A673 (cell line): ENCODE results near the gene LGALS3BP. TPM values are rescaled to one million over a fixed set of nuclear protein-coding genes. Genes with fewer than 3 reads are reported as not detected.

Source experiments
- BruUV-seq: library from RNA; stranded (reverse); fragments of 400-500 nt; replicated peaks from 2 replicates; lab custom pipeline; 2021; lab: Mats Ljungman, UMichigan
- CTCF ChIA-PET: fragments of 300-600 bp; sonication (Branson Sonifier 250); formaldehyde crosslinking; loops from one replicate; lab custom pipeline; 2022; ENCODE audit warnings: antibody characterized with exemption; lab: Charles Lee
- POLR2A ChIA-PET: fragments of 300-600 bp; sonication (Branson Sonifier 250); formaldehyde crosslinking; loops from one replicate; lab custom pipeline; 2022; ENCODE audit warnings: antibody characterized with exemption; ENCODE audit not compliant: low non-redundant PET; lab: Charles Lee
- DNase-seq: peaks from one replicate; pipeline ENCODE4 v3.0.0-alpha.2; 2015; ENCODE audit warnings: low spot score
- H3K27ac ChIP-seq: fragments of 200-600 bp; sonication (generic); 2 replicates; pipeline ENCODE4 v1.5.1; 2016; ENCODE audit warnings: mixed run types, low read depth, mild to moderate bottlenecking, mixed read lengths, antibody characterized with exemption, low read length; ENCODE audit not compliant: poor library complexity, severe bottlenecking
- H3K27me3 ChIP-seq: fragments of 200-600 bp; sonication (generic); replicated peaks from 2 replicates; pipeline ENCODE4 v1.6.1; 2017; ENCODE audit warnings: mixed run types, low read depth, mild to moderate bottlenecking, mixed read lengths, antibody characterized with exemption, low read length; ENCODE audit not compliant: insufficient read depth, poor library complexity
- H3K36me3 ChIP-seq: fragments of 200-600 bp; sonication (generic); 2 replicates; pipeline ENCODE4 v1.6.1; 2016; ENCODE audit warnings: mixed run types, mild to moderate bottlenecking, mixed read lengths, antibody characterized with exemption, low read length; ENCODE audit not compliant: insufficient read depth, poor library complexity, severe bottlenecking
- H3K4me1 ChIP-seq: fragments of 200-600 bp; sonication (generic); 2 replicates; pipeline ENCODE4 v1.6.1; 2017; ENCODE audit warnings: mixed run types, mild to moderate bottlenecking, mixed read lengths, antibody characterized with exemption, low read length; ENCODE audit not compliant: insufficient read depth, poor library complexity, severe bottlenecking
- H3K4me3 ChIP-seq: fragments of 200-600 bp; sonication (generic); 2 replicates; pipeline ENCODE4 v1.5.1; 2016; ENCODE audit warnings: low read depth, mixed run types, mild to moderate bottlenecking, mixed read lengths, low read length; ENCODE audit not compliant: poor library complexity, severe bottlenecking
- H3K9me3 ChIP-seq: fragments of 200-600 bp; sonication (generic); 2 replicates; pipeline ENCODE4 v1.6.1; 2016; ENCODE audit warnings: mixed run types, low read depth, mild to moderate bottlenecking, mixed read lengths, antibody characterized with exemption, low read length; ENCODE audit not compliant: poor library complexity, severe bottlenecking
- EZH2 ChIP-seq: fragments of 200-600 bp; sonication (generic); IDR thresholded peaks from 2 replicates; pipeline ENCODE4 v1.6.1; 2017; ENCODE audit warnings: borderline replicate concordance, low read depth, mild to moderate bottlenecking, mixed read lengths, antibody characterized with exemption, low read length; ENCODE audit not compliant: poor library complexity, severe bottlenecking
- intact Hi-C: fragments of 100-400 bp; cut with micrococcal nuclease; formaldehyde crosslinking; loops from one replicate; pipeline ENCODE4 v1.10.0; 2022; ENCODE audit not compliant: unreplicated experiment
- total RNA-seq: library from RNA; stranded (reverse); gene quantifications from 2 replicates; pipeline ENCODE4 v1.2.3, GENCODE V29; 2021
- TF ChIP-seq, protein P1 (sequence below): fragments of 300-800, 200-600 bp; sonication (generic); conservative IDR thresholded peaks from 2 replicates; pipeline ENCODE4 v1.5.1; 2017; ENCODE audit warnings: low read depth, mild to moderate bottlenecking, antibody characterized with exemption, low read length, moderate library complexity, mixed read lengths

The LGALS3BP gene
- total RNA-seq, 1 experiment from 2014 or later = 295 TPM

DNA sequence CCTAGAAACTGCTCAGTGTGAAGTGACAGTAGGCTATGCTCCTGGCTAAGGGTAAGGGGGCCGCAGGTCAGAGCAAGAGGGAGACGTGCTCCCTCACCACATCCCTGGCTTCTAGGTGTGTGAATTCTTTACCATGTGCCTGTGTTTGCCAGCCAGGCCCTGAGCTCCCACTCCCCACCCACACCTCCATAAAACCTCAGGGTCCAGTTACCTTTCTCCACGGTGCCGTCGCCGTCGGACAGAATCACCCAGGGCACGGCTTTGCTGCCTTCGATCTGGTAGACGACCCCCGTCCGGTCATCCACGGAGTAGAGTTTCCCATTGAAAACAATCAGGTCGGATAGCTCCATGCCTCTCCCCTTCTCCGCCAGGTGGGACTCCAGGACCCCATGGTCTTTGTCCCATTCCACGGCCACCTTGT, 17.1 kb upstream of the LGALS3BP start:
- ChIA-PET CTCF (no interaction called here), POLR2A (no interaction called here)
- intact Hi-C loops = no loop called here
- DNase-seq = no peak
- Histone ChIP-seq H3K4me1 (no peaks in the 10 kb centered on the region), H3K27me3 (no peaks in the 10 kb centered on the region), H3K4me3 (no peak overlapping the region), H3K9me3 (no peaks in the 10 kb centered on the region), H3K27ac (no peak overlapping the region), H3K36me3 (peaks cover 50% of the 10 kb centered on the region)
- no TSS peak for BruUV-seq
- TF ChIP-seq, protein P1, sequence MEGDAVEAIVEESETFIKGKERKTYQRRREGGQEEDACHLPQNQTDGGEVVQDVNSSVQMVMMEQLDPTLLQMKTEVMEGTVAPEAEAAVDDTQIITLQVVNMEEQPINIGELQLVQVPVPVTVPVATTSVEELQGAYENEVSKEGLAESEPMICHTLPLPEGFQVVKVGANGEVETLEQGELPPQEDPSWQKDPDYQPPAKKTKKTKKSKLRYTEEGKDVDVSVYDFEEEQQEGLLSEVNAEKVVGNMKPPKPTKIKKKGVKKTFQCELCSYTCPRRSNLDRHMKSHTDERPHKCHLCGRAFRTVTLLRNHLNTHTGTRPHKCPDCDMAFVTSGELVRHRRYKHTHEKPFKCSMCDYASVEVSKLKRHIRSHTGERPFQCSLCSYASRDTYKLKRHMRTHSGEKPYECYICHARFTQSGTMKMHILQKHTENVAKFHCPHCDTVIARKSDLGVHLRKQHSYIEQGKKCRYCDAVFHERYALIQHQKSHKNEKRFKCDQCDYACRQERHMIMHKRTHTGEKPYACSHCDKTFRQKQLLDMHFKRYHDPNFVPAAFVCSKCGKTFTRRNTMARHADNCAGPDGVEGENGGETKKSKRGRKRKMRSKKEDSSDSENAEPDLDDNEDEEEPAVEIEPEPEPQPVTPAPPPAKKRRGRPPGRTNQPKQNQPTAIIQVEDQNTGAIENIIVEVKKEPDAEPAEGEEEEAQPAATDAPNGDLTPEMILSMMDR = no peak
- no peak for TF ChIP-seq EZH2

DNA sequence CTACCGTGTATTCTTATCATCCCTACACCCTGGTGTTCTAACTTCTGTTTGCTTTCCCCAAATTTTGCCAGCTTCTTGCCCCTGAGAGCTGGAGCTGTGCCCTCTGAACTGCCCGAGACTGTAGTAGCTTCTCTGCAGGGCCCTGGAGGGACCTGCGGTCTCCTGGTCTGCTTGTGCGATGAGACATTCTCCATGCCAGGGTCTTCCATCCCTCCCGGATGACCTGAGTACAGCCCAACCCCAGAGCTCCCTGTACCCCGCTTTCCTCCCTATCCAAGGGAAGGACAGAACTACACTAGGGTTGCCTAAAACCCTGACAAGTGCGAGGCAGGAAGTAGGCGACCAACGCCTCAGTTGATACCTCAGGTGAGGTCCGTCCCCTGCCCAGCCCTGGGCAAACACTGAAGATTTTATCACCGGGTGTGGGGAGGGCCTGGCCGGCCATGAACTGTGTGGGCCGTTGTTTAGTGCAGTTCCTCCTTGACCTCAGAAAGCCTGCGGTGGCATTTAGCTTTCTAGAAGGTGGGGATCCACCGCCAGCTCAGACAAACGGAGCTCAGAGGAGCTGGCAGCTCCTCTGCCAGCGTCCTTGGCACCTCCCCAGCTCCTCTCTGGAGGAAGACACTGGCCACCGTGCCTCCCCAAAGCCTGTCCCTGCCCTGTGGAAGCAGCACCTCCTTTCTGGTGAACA, 16.2 kb upstream of the LGALS3BP start:
- Histone ChIP-seq H3K27ac (no peak overlapping the region), H3K36me3 (peaks cover 59% of the 10 kb centered on the region), H3K4me1 (no peaks in the 10 kb centered on the region), H3K27me3 (no peaks in the 10 kb centered on the region), H3K9me3 (no peaks in the 10 kb centered on the region), H3K4me3 (no peak overlapping the region)
- CTCF ChIA-PET = interaction anchor here (0.5 kb wide), 1 partner anchor 139 kb away, joined by 3 read pairs; no protein-coding TSS in a partner anchor
- POLR2A ChIA-PET = no interaction called here
- no peak for DNase-seq
- intact Hi-C loops = no loop called here
- TF ChIP-seq, protein P1 = no peak
- TF ChIP-seq EZH2 = no peak
- no TSS peak for BruUV-seq

DNA sequence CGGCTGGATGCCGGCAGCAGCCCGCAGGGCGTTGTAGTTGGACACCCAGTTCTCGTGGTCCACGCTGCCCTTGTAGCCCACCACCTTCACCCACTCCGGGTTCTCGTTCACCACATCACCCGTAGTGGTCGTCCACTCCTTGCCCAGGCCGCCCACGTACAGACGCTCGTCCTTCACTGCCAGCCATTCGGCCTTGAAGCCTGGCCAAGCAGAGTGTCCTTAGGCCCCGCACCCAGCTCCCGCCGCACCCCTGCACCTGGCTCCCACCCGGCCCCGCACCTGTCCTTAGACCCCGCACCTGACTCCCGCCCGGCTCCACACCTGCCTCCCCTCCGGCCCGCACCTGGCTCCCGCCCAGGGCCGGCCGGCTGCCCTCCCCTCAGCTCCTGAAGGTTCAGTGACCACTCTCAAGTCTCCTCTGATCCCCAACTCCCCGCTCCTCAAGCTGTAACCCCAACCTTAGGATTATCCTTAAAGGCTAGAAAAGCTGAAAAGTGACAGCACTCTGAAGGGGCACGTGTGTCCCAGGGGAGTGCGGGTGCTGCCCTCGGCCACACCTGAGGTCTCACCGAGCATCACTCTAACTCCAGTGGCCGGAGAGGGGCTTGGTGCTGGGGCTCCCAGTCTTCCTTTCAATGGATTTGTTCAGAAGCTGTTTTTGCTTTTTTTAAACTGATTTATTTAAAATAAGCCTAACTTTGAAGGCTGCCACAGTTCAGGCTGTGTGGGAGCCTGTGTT, 15.5 kb upstream of the LGALS3BP start:
- Histone ChIP-seq H3K4me3 (no peak overlapping the region), H3K27ac (no peak overlapping the region), H3K27me3 (no peaks in the 10 kb centered on the region), H3K4me1 (no peaks in the 10 kb centered on the region), H3K9me3 (no peaks in the 10 kb centered on the region), H3K36me3 (peaks cover 60% of the 10 kb centered on the region)
- no TSS peak for BruUV-seq
- no peak for TF ChIP-seq EZH2
- DNase-seq = no peak
- ChIA-PET CTCF (interaction anchor here (0.5 kb wide), 1 partner anchor 139 kb away, joined by 3 read pairs; no protein-coding TSS in a partner anchor), POLR2A (no interaction called here)
- intact Hi-C loops = no loop called here
